ENCODE results near the gene LAPTM5.

- TF ChIP-seq CTCF (IDR thresholded peaks at IDR 0.05) (no peak), POLR2A (IDR thresholded peaks at IDR 0.05) (no peak), POLR2AphosphoS5 (IDR thresholded peaks at IDR 0.05) (no peak)
These were observed 40.9 kb downstream of the LAPTM5 start for GRCh38 chr1:30716646-30717045.

Measured in prostate gland (tissue), 2 donors.